GM18519 (cell line): Measurements from ENCODE around the gene ESRRG.
"Not testable (repeated sequence)": the region's sequence is repeated elsewhere in the genome, so short reads cannot be mapped to it uniquely, and the experiment has no call there.

Experiments
- ATAC-seq: cut with Tn5 transposase; IDR thresholded peaks from one replicate; pipeline ENCODE4 v1.9.1; 2021; ENCODE audit warnings: mild to moderate bottlenecking, moderate library complexity; ENCODE audit not compliant: unreplicated experiment, low FRiP score

Gene ESRRG

DNA sequence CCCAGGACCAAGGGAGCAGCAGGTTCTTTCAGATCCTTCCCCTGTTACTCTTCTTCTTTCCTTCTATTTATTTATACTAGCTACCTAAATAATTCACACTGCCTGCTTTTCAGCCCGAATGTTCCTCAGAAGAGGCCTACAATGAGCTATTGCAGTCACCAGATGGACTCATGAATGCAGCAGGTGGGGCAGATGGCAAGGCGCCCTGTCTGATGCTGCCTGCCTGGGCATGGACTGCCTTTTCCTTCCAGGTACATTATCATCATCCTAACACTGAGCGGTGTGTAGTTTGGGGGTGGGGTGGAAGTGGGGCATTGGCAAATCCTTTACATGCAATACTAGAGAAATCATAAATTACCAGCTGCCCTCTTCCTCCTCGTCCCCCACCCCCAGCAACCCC lies 17.6 kb downstream of the ESRRG start:
- ATAC-seq, result no peak

DNA sequence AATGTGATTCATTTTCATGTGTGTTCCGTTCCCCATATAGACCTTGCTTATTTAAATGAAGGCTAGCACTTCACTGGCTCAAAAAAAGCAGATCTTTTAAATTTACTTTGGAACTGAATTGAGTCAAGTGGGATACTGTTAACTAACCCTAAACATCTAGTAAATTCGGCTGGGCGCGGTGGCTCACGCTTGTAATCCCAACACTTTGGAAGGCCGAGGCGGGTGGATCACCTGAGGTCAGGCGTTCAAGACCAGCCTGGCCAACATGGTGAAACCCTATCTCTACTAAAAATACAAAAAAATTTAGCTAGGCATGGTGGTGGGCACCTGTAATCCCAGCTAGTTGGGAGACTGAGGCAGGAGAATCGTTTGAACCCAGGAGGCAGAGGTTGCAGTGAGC lies 19.2 kb downstream of the ESRRG start:
- not testable (repeated sequence) for ATAC-seq

DNA sequence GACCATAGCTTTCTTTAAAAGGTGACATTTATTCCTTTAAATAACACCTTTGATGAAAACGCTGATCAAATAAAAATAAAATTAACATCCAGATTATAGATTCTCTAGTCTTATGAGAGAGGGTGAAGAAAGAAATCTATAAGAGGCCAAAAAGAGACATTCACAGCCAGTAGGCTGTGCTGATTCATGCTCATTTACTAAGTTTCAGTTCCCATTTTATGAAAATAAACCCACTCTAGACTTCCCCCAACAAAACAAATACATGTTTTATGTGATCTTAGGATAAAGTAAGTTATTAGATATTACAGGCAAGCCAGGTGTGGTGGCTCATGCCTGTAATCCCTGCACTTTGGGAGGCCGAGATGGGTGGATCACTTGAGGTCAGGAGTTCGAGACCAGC lies 21.1 kb downstream of the ESRRG start:
- peak; percentile 90 for ATAC-seq

DNA sequence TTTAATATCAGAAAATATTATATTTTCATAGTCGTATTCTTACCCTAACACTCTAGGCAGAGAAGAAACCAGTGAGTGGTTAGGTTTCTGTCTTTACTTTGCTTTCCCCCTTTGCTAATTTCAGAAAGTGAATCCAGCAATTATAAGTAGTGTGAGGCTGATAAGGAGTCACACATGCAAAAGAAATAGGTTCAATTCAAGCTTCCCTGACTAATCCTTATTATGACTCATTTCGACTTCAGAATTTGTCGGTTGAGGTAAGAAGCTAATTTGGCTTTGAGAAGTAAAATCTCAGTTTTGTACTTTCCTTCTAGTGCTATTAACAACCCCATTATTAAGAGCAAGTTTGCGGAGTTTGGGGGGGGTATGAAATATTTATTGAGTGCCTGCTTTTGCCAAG lies 22.4 kb downstream of the ESRRG start:
- ATAC-seq, result no peak

DNA sequence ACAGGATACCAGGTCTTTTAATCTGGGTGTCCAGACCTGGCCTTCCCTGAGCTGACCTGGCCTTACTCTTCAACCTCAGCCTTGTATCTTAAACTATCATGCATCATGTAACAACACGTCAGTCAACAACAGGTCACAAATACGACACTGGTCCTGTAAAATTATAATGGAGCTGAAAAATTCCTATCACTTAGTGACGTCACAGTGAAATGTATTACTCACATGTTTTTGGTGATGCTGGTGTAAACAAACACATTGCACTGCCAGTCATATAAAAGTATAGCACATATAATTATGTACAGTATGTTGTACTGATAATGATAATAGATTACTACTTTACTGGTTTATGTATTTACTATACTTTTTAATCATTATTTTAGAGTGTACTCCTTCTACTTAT lies 31.5 kb downstream of the ESRRG start:
- ATAC-seq, result no peak

DNA sequence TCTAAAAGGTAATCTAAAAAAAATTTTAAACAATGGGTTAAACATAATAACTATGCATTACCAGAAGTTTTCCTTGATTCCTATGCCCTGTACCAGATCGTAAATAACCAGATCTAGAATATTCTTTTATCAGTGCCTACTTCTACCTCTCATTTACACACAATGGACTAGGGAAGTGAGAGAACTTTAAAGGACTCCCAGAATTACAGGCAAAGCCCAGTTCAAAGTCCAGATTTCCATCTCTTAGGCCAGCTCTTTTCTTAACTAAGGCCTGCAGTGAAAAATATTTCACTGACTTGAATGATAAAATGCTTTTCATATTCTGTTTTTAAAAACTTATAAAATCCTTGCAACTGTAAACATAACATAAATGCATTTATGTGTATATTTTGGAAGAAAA lies 32.6 kb downstream of the ESRRG start:
- no peak for ATAC-seq

DNA sequence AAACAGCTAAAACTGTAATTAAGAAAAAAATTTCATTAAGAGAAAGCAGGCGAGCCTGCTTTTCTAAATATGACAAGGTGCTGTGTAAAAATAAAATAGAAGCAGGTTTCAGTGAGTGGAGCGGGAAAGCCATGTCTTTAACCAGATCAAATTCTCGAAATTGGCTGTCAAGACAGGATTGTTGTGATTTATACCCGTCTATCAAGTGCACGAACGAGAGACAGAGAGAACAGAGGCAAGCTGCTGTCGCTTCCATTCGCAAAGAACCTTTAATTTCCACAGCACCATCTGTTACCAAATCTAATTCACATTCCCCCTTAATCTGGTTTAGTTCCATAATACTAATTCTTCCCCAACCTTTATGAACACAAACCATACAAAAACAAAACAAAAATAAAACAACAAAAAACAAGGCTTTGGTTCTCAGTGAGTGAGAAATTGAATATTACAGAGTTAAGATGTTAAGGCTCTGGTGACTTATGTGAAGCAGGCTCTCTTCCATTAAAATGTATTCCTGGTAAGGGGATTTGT lies 35.0 kb downstream of the ESRRG start:
- no peak for ATAC-seq

DNA sequence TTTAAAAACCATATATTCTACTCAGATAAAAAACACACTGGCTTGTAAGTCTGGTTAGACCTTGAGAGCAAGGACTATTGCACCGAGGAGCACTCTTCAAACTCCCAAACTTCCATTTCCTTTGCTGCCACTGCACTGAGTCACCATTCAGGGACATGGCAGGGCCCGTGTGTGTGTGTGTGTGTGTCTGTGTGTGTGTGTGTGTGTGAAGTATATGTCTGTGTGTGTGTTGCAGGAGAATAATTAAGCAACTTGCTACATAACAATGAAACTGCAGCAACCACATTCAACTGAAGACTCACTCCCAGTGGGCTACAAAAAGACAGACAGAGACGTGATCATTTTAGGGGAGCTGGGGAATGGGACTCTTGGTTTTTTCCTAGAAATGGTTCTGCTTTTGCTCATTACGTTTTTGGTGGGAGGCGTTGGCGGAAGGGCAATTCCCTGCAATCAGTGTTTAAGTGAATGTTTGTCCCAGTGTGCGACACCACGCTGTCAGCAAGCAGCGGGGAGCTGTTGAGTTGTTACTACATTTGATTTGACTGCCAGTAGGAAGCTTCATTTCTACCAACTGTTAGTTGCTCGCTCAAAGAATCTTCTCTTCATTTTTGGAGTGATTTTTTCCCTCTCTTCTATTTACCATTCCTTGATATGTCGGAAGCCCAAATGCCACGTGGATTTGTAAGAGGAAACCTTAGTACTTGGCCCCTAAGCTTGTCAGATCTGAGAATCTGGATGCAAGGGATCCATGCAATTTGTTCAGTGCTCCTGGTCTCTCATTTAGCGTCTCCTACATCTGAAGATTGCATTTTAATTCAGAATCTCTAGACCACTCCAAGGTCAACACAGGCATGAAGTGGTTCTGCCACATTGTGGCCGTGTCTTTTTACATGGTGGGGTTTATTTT lies 36.1 kb downstream of the ESRRG start:
- ATAC-seq, result no peak

DNA sequence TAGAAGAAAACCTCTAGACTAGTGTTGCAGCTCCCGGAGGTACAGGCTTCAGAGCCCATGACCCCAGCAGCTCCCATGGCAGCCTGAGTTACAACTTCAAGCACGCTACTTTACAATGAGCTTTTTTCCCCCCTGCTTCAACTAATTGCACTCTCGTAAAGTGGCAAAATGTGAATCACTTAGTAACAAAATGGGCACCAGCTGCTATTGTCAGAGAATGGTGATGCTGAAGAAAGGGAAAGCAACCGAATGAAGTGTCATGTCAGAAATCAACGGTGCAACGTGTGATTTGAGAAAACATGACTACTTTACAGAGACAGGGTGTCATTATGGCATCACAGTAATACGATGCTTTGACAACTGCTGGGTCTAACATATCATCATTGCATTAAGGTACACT lies 40.5 kb downstream of the ESRRG start:
- ATAC-seq, result no peak

DNA sequence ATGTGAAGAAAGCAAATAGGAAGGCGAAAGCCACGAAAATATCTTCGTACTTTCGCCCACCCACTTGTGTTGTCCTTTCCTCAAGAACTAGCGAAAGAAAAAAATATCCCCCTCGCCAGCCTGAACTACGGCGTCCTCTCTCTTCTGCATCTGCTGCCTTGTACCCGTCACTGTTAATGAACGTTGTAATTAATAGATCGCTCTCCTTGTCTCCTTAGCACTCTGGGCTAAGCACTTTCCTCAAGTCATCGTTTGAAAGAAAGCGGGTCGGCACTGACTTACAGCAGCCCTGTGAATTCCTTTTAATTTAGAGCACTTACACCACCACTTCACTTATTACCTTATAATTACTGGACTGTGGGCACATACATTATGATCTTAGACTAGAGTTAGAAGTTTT lies 44.1 kb downstream of the ESRRG start:
- ATAC-seq, result no peak

DNA sequence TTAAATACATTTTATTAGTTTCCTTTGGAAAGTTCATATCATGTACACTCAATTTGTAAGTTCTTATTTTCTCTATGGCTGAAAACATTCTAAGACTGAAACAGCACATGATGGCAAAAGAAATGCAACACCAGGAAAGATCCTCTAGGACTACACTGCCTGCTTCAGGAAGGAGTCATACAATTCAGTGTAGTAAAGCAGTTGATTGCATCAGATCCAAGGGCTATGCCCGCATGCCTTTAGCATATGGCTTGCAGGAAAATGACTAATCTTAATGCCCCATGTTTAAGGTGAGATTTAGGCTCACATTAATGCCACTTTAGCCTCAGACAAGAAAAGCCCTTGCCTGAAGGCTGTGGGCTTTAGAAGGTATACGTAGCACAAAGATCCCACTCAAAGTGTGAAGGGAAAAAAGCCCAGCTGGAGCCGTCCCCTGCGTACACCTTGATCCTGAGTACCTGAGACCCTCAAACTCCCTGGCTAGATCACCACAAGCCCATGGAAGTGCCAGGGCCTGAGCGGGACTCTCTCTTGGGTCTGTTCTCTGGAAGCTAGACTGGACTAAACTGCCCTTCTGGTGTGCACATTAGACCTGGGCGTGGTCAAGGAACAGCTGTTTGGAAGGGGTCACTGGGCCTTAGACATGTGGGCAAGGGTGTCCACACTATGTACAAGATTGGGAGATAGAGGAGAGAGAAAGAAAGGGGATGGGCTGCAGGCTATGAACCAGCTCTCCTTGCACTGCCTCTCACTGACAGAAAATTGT lies 52.9 kb downstream of the ESRRG start:
- no peak for ATAC-seq

DNA sequence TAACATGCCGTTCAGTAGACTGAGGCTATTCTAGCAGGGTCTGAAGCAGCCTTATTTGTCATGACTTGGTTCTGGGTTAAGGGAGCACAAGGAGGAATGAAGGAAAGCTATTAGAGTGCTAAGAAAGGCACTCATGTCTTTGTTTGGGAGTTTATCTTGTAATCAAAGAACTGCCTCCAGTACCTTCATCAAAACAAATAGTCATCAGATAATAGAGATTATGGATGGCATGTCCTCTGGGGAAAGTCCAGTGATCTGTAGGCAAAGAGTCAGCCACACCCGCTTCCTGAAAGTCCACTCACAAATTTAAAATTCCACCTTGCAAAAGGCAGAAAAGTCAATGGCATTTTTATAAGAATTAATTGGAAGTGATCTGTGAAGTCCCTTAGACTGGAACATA lies 56.8 kb downstream of the ESRRG start:
- ATAC-seq, result no peak

DNA sequence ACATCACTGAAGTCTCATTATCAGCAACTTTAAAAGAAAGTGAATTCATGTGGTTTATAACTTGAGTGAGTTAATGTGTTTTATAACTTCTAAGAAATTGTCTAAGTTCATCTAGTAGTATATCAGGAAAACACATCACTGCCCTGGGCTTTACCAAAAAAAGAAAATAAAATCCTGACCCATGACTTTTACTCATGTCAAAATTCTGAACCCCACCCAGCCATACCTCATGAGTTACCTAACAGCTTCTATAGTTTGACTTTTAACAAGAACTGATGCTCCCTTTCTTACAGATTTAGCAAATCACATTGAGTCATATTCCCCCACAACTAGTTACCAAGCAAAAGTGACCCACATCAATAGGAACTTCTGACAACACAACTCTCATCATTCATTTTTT lies 57.4 kb downstream of the ESRRG start:
- ATAC-seq, result no peak

DNA sequence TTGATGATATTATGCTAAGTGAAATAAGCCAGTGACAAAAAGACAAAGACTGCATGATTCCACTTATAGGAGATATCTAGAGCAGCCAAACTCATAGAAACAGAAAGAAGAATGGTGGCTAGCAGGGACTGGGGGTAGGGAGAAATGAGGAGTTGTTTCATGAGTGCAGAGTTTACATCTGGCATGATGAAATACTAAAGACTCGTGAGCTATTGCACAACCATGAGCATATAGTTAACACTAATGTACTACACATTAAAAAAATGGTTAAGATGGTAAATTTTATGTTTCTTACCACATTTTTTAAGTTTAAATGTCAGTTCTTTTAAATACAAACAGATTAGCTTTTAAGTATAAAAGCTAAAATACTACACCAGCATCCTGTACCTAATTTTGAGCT lies 57.8 kb downstream of the ESRRG start:
- ATAC-seq, result no peak

DNA sequence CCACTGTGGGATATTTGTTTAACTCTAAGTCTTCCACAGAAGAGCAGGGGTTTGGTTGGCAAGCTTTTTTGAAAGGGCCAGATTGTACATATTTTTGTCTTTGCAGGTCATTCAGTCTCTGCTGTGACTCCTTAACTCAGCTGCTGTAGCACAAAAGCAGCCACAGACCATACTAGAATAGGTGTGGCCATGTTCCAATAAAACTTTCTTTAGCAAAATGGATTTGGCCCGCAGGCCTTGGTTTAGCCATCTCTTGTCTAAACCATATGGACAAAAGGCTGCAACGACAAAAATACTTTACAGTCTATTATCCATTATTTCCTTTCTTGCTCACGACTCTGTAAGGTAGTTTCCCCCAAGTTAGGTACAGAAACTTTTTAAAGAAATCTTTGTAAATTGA lies 60.5 kb downstream of the ESRRG start:
- no peak for ATAC-seq

DNA sequence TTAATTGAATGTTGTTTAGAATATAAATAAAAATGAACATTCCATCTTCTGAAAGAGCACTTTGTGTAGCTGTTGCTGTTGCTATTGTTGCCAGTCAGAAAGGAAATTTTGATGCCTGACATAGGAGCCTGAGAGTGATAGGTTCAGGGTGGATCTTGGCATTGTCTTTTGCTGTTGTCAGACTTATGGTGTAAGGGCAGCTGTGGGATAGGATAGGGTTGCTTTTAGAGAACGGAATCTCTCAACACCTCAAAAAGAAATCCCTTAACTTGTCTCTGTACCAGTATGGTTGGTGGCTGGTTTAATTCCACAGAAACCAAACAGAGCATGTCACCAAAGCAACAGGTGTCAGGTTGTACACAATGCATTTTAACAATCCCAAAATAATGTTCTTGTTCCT lies 62.7 kb downstream of the ESRRG start:
- ATAC-seq, result no peak

DNA sequence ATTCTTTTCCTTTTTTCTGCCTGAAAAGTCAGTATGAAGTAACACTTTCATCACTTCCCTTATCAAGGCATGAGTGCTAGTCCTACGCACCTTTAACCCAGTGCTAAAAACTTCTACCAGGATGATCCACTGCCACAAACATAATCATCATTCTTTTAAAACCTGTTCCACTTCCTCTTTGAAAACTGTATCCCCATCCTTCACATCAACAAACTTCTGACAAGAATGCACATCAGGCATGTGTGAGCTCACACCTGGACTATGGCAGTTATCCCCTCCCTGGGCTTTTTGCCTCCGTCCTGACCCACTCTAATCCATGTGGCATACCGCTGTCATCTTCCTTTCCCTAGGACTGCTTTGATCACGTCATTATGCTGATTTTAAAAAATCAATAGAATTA lies 70.2 kb downstream of the ESRRG start:
- no peak for ATAC-seq

DNA sequence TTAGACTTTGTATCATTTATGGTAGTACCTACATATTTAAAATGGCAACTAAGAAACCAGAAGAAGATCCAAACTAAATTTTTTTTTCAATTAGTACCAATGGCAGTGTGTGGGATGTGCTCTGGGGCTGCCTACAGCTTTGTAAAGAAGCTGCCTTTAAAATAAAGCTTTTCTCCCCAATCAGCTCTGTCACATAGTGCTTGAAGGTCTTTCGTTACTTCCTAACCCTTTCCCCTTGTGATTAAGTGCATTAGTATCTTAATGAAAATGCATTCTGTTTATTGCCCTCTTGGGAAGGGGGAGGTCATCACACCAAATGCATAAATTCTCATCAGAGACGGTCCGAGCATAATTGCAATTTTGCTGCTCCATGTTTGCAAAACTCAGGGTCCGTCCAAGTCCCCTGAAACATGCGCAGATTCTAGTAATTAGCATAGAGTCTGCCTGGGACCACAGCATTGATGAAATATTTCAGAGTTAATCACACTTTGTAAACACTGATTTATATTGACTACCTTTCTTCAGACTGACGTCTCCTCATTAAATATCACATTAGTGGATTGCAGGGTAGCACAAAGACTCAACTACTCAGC lies 71.3 kb downstream of the ESRRG start:
- no peak for ATAC-seq

DNA sequence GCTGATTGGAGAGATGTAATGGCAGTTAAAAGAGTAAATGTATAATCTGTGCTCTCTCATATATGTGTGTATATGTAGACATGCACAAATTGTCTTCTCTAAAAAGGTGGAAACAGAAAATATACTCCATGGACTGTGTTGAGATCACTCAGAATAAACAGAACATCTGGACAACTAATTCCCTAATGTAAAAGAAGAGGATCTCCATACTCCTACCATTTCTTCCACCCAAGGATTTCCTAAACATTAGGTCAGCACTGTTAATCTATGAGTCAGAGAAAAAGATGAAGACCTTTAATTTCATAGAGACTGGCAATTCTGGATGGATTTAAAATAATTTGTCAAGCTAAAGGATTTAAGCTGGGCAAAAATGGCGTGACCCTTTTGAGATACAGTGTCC lies 80.1 kb downstream of the ESRRG start:
- ATAC-seq, result no peak

DNA sequence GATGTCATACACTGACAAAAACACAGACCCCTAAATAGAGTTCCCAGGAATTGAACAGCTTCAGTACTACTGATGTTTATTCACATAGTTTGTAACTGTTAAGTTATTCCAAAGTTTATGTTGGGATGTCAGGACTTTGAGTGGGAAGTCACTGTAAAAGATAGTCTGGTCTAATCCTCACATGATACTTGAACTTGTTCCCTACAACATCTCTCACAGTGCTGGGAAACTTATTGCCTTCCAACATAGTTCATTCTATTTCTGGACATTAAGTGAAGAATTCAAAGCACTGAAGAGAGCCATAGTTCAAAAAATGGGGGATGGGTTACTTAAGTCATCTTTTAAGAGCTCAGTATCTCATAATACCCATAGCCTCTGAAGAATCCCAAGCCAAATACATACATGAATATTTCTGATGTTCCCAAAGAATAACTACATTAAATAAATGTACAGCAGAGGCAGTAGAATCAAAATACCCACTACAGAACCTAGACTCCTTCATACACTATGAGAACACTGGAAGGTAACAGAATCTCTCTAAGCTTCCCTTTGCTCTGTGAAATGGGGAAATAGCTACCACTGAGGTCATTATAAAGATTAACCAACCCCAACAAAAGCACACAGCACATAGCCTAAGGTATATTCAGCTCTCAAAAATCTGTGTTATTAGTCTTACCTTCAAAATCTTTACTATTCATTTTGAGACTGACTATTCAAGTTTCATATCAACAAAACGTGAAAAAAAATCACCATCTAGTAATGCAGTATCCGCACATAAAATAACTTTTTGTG lies 81.4 kb downstream of the ESRRG start:
- no peak for ATAC-seq
